ENCODE data around the gene EDN1. TPM values are rescaled to one million over a fixed set of nuclear protein-coding genes. Genes with fewer than 3 reads are reported as not detected.

Gene EDN1
- total and polyA plus RNA-seq, 9 of the 15 experiments (the other 6 are each of a cell fraction or from before 2014, with no cell fraction given): 0.03 to 0.06 TPM; not detected in 7

- no peak for TF ChIP-seq RB1 (IDR thresholded peaks at IDR 0.05; ENCODE audit: low read depth)
- TF ChIP-seq BRF2 (IDR thresholded peaks at IDR 0.05; ENCODE audit: borderline replicate concordance, insufficient read depth, insufficient read length): no peak
- no peak for TF ChIP-seq MCM7 (IDR thresholded peaks at IDR 0.05)
- no peak for TF ChIP-seq ZNF384 (IDR thresholded peaks at IDR 0.05; ENCODE audit: low read depth, low read length)
Measured at GRCh38 chr6:12254210-12254609, 36.0 kb upstream of the EDN1 start (continued).

GRCh38 chr6:12258191-12258590 lies 32.0 kb upstream of the EDN1 start:
- Histone ChIP-seq H3K9ac (ENCODE audit: insufficient read depth in 1 of 2, low read depth in 2 of 2, low read length in 2 of 2) (no peak overlapping the region), H3K36me3 (ENCODE audit: control insufficient read depth, insufficient read depth, low read length) (no peaks in the 10 kb centered on the region), H3K27ac (ENCODE audit: extremely low read depth, low read depth, low read length) (no peak overlapping the region), H2AFZ (ENCODE audit: low read depth, low read length) (no peak overlapping the region), H3K4me3 (no peak overlapping the region), H4K20me1 (replicated peaks; ENCODE audit: control insufficient read depth, insufficient read depth, low read length) (no peaks in the 10 kb centered on the region), H3K79me2 (ENCODE audit: control insufficient read depth, insufficient read depth, low read length) (no peaks in the 10 kb centered on the region), H3K9me1 (ENCODE audit: control insufficient read depth, insufficient read depth, low read length) (no peaks in the 10 kb centered on the region), H3K27me3 (ENCODE audit: control insufficient read depth in 2 of 2, insufficient read depth in 2 of 2, low read length in 2 of 2) (peaks cover 5 to 6% of the 10 kb centered on the region in 2 experiments; a peak in 2 of 5 replicates), H3K9me3 (replicated peaks; ENCODE audit: control insufficient read depth, insufficient read depth, low read depth, low read length) (no peaks in the 10 kb centered on the region), H3K4me1 (replicated peaks in 1 of 2; ENCODE audit: control insufficient read depth in 2 of 2, insufficient read depth in 2 of 2, low read length in 2 of 2) (no peaks in the 10 kb centered on the region), H3K4me2 (ENCODE audit: insufficient read depth, low read length) (no peak overlapping the region)
- ATAC-seq (no peak), FAIRE-seq (no peak), DNase-seq (ENCODE audit: extremely low read depth in 1 of 4, low spot score in 3 of 4) (no peak)
- in situ Hi-C loops (cut with MboI) (no loop called here), intact Hi-C loops (cut with micrococcal nuclease) (no loop called here)
- ChIA-PET POLR2A (no interaction called here), CTCF (ENCODE audit: low intra/inter-chr PET ratio) (no interaction called here)
- no TSS peak for BruUV-seq (replicated peaks)
- 0% methylated on average over 6 of the region's 6 CpGs for WGBS (ENCODE audit: insufficient coverage, low coverage, missing lambda C conversion rate)
- TF ChIP-seq THAP12 (CRISPR knock-in tag; IDR thresholded peaks at IDR 0.05) (no peak), BACH1 (tag; IDR thresholded peaks at IDR 0.05) (no peak), ZMIZ1 (IDR thresholded peaks at IDR 0.05; ENCODE audit: low read depth in 2 of 2, low read length in 2 of 2) (no peak), MBD1 (CRISPR knock-in tag; IDR thresholded peaks at IDR 0.05) (no peak), ZNF655 (CRISPR knock-in tag; IDR thresholded peaks at IDR 0.05) (no peak), SREBF2 (CRISPR knock-in tag; IDR thresholded peaks at IDR 0.05) (no peak), XRCC4 (IDR thresholded peaks at IDR 0.05; ENCODE audit: extremely low read depth, insufficient read depth, insufficient read length) (no peak)
